Endodermal cell (in vitro differentiated cells): ENCODE data around the gene NRK. TPM values are rescaled to one million over a fixed set of nuclear protein-coding genes. Genes with fewer than 3 reads are reported as not detected.

ENCODE experiments used
- DNase-seq: peaks from one replicate; pipeline ENCODE4 v3.0.0-alpha.2; 2017
- H3K27ac ChIP-seq: 2 replicates; pipeline ENCODE4 v1.5.1; 2013; ENCODE audit warnings: mild to moderate bottlenecking, low read depth, low read length, moderate library complexity
- H3K27me3 ChIP-seq: 2 replicates; pipeline ENCODE4 v1.6.1; 2013; ENCODE audit warnings: mild to moderate bottlenecking, low read length, moderate library complexity; ENCODE audit not compliant: insufficient read depth, control insufficient read depth, poor library complexity, severe bottlenecking
- H3K36me3 ChIP-seq: 2 replicates; pipeline ENCODE4 v1.7.0; 2013; ENCODE audit warnings: mild to moderate bottlenecking, low read length, moderate library complexity; ENCODE audit not compliant: control insufficient read depth, insufficient read depth
- H3K4me1 ChIP-seq: one replicate; pipeline ENCODE4 v1.7.0; 2013; ENCODE audit warnings: low read length; ENCODE audit not compliant: control insufficient read depth, insufficient read depth
- H3K4me3 ChIP-seq: 2 replicates; pipeline ENCODE4 v1.5.1; 2013; ENCODE audit warnings: mild to moderate bottlenecking, low read length, moderate library complexity
- H3K9ac ChIP-seq: 2 replicates; pipeline ENCODE4 v1.6.1; 2013; ENCODE audit warnings: mild to moderate bottlenecking, low read length, moderate library complexity; ENCODE audit not compliant: poor library complexity, severe bottlenecking; ENCODE audit errors: extremely low read depth
- H3K9me3 ChIP-seq: 2 replicates; pipeline ENCODE4 v1.6.1; 2013; ENCODE audit warnings: mild to moderate bottlenecking, low read length, moderate library complexity; ENCODE audit not compliant: control insufficient read depth
- H3K27ac Mint-ChIP-seq: 2 replicates; pipeline ENCODE4 v1.8.0; 2020; ENCODE audit warnings: mixed read lengths
- H3K27me3 Mint-ChIP-seq: 2 replicates; pipeline ENCODE4 v1.8.0; 2021; ENCODE audit warnings: mild to moderate bottlenecking, mixed read lengths; ENCODE audit not compliant: insufficient read depth
- H3K36me3 Mint-ChIP-seq: 2 replicates; pipeline ENCODE4 v1.8.0; 2020; ENCODE audit warnings: low read depth, mixed read lengths
- H3K4me1 Mint-ChIP-seq: 2 replicates; pipeline ENCODE4 v1.8.0; 2020; ENCODE audit warnings: mixed read lengths
- H3K4me3 Mint-ChIP-seq: 2 replicates; pipeline ENCODE4 v1.8.0; 2020; ENCODE audit warnings: mild to moderate bottlenecking, moderate library complexity, mixed read lengths
- H3K9me3 Mint-ChIP-seq: 2 replicates; pipeline ENCODE4 v1.8.0; 2020; ENCODE audit warnings: mild to moderate bottlenecking, mixed read lengths
- CTCF ChIP-seq: fragments of 200-600 bp; sonication (generic); conservative IDR thresholded peaks from 2 replicates; pipeline ENCODE4 v1.5.0; 2021; ENCODE audit warnings: antibody characterized with exemption, mild to moderate bottlenecking
- WGBS, 2 experiments: methylation state at CpG; one replicate each; pipeline versions ENCODE4 v1.1.5 to v1.1.7; 2013; ENCODE audit warnings: missing lambda C conversion rate in 2 of 2, mixed read lengths in 1 of 2; ENCODE audit not compliant: insufficient coverage in 1 of 2, insufficient read length in 1 of 2; 5-methylcytosine and 5-hydroxymethylcytosine counted together
- total RNA-seq, 2 donors: library from RNA; stranded (reverse); fragmentation: NEBNext Ultra II Directional in 1 of 2; extraction: Animal tissue kit (Norgen Biotek cat#: 25700) in 1 of 2; gene quantifications; 2 replicates in 1 of 2; 3 replicates in 1 of 2; pipeline ENCODE4 v1.2.1, GENCODE V29; 2021

NRK gene
- total RNA-seq, 2 donors from 2014 or later = 0.51 to 1.5 TPM

- Histone ChIP-seq H3K4me3 (no peak overlapping the region), H3K27ac (no peak overlapping the region), H3K9me3 (no peaks in the 10 kb centered on the region), H3K9ac (no peak overlapping the region), H3K4me1 (no peaks in the 10 kb centered on the region), H3K36me3 (no peaks in the 10 kb centered on the region), H3K27me3 (no peaks in the 10 kb centered on the region)
- Mint-ChIP-seq H3K27me3 (no peaks in the 10 kb centered on the region), H3K36me3 (no peaks in the 10 kb centered on the region), H3K4me3 (no peak overlapping the region), H3K9me3 (peaks cover 89% of the 10 kb centered on the region), H3K4me1 (no peaks in the 10 kb centered on the region), H3K27ac (no peak overlapping the region)
- DNase-seq = no peak
- WGBS, 2 experiments = 50 to 86% methylated on average over 1 of the region's 1 CpG
- no peak for TF ChIP-seq CTCF
Observed at GRCh38 chrX:106007815-106008214, 185.5 kb downstream of the NRK start.

Other genes starting within 250 kb of the NRK start
- gene SERPINA7, start 216.2 kb downstream of the NRK start, total RNA-seq = not detected